IMR-90 (cell line): ENCODE data around the gene UBE2O. TPM values are rescaled to one million over a fixed set of nuclear protein-coding genes. Genes with fewer than 3 reads are reported as not detected.

ENCODE experiments used
- ATAC-seq: fragments of 200-7000 bp; cut with Tn5 transposase; 2 replicates; pipeline ENCODE4 v1.9.1; 2020; ENCODE audit warnings: low read depth, mild to moderate bottlenecking, moderate library complexity
- BruUV-seq: library from RNA; stranded (reverse); fragments of 400-500 nt; replicated peaks from 2 replicates; lab custom pipeline; 2021; lab: Mats Ljungman, UMichigan
- CTCF ChIA-PET: fragments of 300-600 bp; formaldehyde crosslinking; extraction: SDS; loops from one replicate; lab custom pipeline; 2021; ENCODE audit warnings: antibody characterized with exemption; lab: Yijun Ruan, JAX
- POLR2A ChIA-PET: fragments of 300-600 bp; sonication (Branson Sonifier 250); formaldehyde crosslinking; loops from one replicate; lab custom pipeline; 2022; ENCODE audit warnings: antibody characterized with exemption; ENCODE audit not compliant: unreplicated experiment; lab: Charles Lee
- DNase-seq: peaks from one replicate; pipeline ENCODE4 v3.0.0; 2013
- H2AFZ ChIP-seq: replicated peaks from 2 replicates; pipeline ENCODE3; 2013; ENCODE audit warnings: low read length, mild to moderate bottlenecking; ENCODE audit not compliant: poor library complexity
- H2AK5ac ChIP-seq: 2 replicates; pipeline ENCODE4 v1.6.1; 2013; ENCODE audit warnings: low read depth, low read length, inconsistent platforms
- H2AK9ac ChIP-seq: replicated peaks from 2 replicates; pipeline ENCODE3; 2013; ENCODE audit warnings: mild to moderate bottlenecking, low read depth, low read length, moderate library complexity; ENCODE audit not compliant: poor library complexity
- H2BK120ac ChIP-seq: 2 replicates; pipeline ENCODE4 v1.6.1; 2013; ENCODE audit warnings: low read depth, low read length, inconsistent platforms
- H2BK15ac ChIP-seq: 3 replicates; pipeline ENCODE4 v1.6.1; 2013; ENCODE audit warnings: low read depth, low read length, inconsistent platforms
- H2BK20ac ChIP-seq: 2 replicates; pipeline ENCODE4 v1.6.1; 2013; ENCODE audit warnings: low read depth, mild to moderate bottlenecking, inconsistent platforms, low read length, moderate library complexity
- H2BK5ac ChIP-seq: 2 replicates; pipeline ENCODE4 v1.6.1; 2013; ENCODE audit warnings: mild to moderate bottlenecking, low read depth, low read length, inconsistent platforms; ENCODE audit not compliant: poor library complexity, severe bottlenecking
- H3K14ac ChIP-seq: replicated peaks from 2 replicates; pipeline ENCODE4 v1.6.1; 2013; ENCODE audit warnings: low read depth, low read length, inconsistent platforms
- H3K18ac ChIP-seq: 2 replicates; pipeline ENCODE4 v1.6.1; 2013; ENCODE audit warnings: low read depth, low read length, control low read depth
- H3K23ac ChIP-seq: 2 replicates; pipeline ENCODE4 v1.6.1; 2013; ENCODE audit warnings: low read depth, low read length, inconsistent platforms
- H3K27ac ChIP-seq: 2 replicates; pipeline ENCODE4 v1.5.1; 2013; ENCODE audit warnings: mild to moderate bottlenecking, control low read depth, low read length; ENCODE audit not compliant: insufficient read depth
- H3K27me3 ChIP-seq: 2 replicates; pipeline ENCODE4 v1.6.1; 2013; ENCODE audit warnings: low read length; ENCODE audit not compliant: control insufficient read depth, insufficient read depth
- H3K36me3 ChIP-seq: 2 replicates; pipeline ENCODE4 v1.6.1; 2013; ENCODE audit warnings: low read length, mixed read lengths; ENCODE audit not compliant: control insufficient read depth, insufficient read depth
- H3K4ac ChIP-seq: 2 replicates; pipeline ENCODE4 v1.6.1; 2013; ENCODE audit warnings: low read depth, low read length, inconsistent platforms
- H3K4me1 ChIP-seq: 2 replicates; pipeline ENCODE4 v1.6.1; 2013; ENCODE audit warnings: low read length, mixed read lengths; ENCODE audit not compliant: control insufficient read depth, insufficient read depth
- H3K4me2 ChIP-seq: 2 replicates; pipeline ENCODE4 v1.6.1; 2013; ENCODE audit warnings: low read depth, mild to moderate bottlenecking, control low read depth, low read length, moderate library complexity
- H3K4me3 ChIP-seq: 2 replicates; pipeline ENCODE4 v1.5.1; 2013; ENCODE audit warnings: low read depth, mild to moderate bottlenecking, control low read depth, low read length, moderate library complexity; ENCODE audit not compliant: insufficient read depth
- H3K56ac ChIP-seq: 2 replicates; pipeline ENCODE4 v1.6.1; 2013; ENCODE audit warnings: low read length, inconsistent platforms; ENCODE audit not compliant: insufficient read depth; ENCODE audit errors: extremely low read depth
- H3K79me1 ChIP-seq, 2 experiments: 2 replicates each; pipeline ENCODE4 v1.6.1; 2013; ENCODE audit warnings: low read length in 2 of 2, inconsistent platforms in 1 of 2, low read depth in 1 of 2
- H3K9ac ChIP-seq: 2 replicates; pipeline ENCODE4 v1.6.1; 2013; ENCODE audit warnings: low read depth, low read length, control low read depth
- H3K9me1 ChIP-seq: 2 replicates; pipeline ENCODE4 v1.6.1; 2013; ENCODE audit warnings: low read length, inconsistent platforms; ENCODE audit not compliant: insufficient read depth
- H3K9me3 ChIP-seq: 2 replicates; pipeline ENCODE4 v1.6.1; 2013; ENCODE audit warnings: low read length; ENCODE audit not compliant: control insufficient read depth, insufficient read depth
- H4K20me1 ChIP-seq: 2 replicates; pipeline ENCODE4 v1.6.1; 2013; ENCODE audit warnings: low read length, inconsistent platforms; ENCODE audit not compliant: insufficient read depth
- H4K5ac ChIP-seq: 2 replicates; pipeline ENCODE4 v1.6.1; 2013; ENCODE audit warnings: mild to moderate bottlenecking, low read depth, low read length, control low read depth
- H4K8ac ChIP-seq, 2 experiments: 2 replicates each; pipeline ENCODE4 v1.6.1; 2013; ENCODE audit warnings: low read depth in 2 of 2, low read length in 2 of 2, control low read depth in 1 of 2, inconsistent platforms in 1 of 2
- H4K91ac ChIP-seq: 2 replicates; pipeline ENCODE4 v1.6.1; 2013; ENCODE audit warnings: low read depth, low read length, inconsistent platforms; ENCODE audit not compliant: insufficient read depth
- CHD1 ChIP-seq: IDR thresholded peaks from 2 replicates; pipeline ENCODE4 v1.6.1; 2012; ENCODE audit warnings: low read depth, low read length, improper control_type of control experiment
- WGBS, 2 experiments: methylation state at CpG; one replicate each; pipeline versions ENCODE4 v1.1.5 to v1.1.7; 2013; ENCODE audit warnings: missing lambda C conversion rate in 2 of 2; ENCODE audit not compliant: insufficient read length in 1 of 2; ENCODE audit errors: extremely low coverage in 2 of 2; 5-methylcytosine and 5-hydroxymethylcytosine counted together
- dilution Hi-C: fragments of 300-500 bp; cut with HindIII; formaldehyde crosslinking; loops from one replicate; pipeline ENCODE4 v1.14.3; 2018; ENCODE audit warnings: low sequenced_read_pairs; ENCODE audit not compliant: unreplicated experiment
- in situ Hi-C: fragments of 300-500 bp; cut with MboI; formaldehyde crosslinking; loops from 3 replicates; pipeline ENCODE4 v1.14.3; 2019; ENCODE audit warnings: low sequenced_read_pairs, inconsistent platforms, mixed read lengths
- intact Hi-C: fragments of 100-400 bp; cut with micrococcal nuclease; formaldehyde crosslinking; loops from 2 replicates; pipeline ENCODE4 v1.10.0; 2022
- polyA plus RNA-seq, 3 experiments: library from polyadenylated mRNA; depleted of rRNA; stranded (reverse); fragments of >200 nt; gene quantifications; 2 replicates each; pipeline ENCODE4 v1.2.3, GENCODE V29; 2012; ENCODE audit warnings: low replicate concordance in 1 of 3
- total RNA-seq: library from RNA; depleted of rRNA; stranded (reverse); fragments of >200 nt; gene quantifications from 2 replicates; pipeline ENCODE4 v1.2.3, GENCODE V29; 2012
- TF ChIP-seq, protein P1 (sequence below): fragments of 150-350 bp; IDR thresholded peaks from 2 replicates; pipeline ENCODE4 v1.6.1; 2017; ENCODE audit warnings: mild to moderate bottlenecking, antibody characterized with exemption, low read length, low read depth

UBE2O gene
- total and polyA plus RNA-seq, 2 of the 4 experiments (the other 2 are of a cell fraction) = 17.6 TPM

DNA sequence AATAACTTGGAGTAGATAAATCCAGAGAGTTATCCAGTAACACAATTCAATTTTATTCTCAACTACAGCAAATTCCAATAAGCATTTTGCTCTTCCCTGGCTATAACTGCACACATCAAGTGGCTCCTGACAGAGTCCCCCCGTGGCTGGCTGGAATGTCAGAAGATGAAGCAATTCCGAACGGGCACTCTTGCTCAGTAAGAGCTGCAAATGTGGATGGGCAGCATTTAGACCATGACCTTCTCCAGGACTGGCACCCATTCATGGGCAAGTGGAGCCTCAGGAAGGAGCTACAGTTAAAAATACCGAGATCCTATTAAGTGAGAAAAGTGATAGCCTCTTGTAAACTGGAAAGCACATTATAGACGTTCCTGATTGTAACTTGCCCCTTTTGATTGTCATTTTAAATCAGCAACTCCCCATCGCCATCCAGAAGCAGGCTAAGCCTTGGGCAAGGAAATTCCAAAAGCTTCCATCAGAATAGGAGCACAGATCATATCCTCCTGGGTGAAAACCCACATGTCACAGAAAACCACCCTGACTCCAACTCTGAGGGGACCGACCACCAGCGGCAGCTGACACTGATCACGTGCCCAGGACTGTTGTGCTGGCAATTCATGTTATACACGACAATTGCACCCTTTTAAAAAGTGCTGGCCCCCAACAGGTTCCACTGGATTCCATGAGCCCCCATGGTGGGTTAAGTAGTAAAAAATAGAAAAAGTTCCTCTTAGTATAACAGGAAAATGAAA, 7.1 kb downstream of the UBE2O start:
- peak overlapping the region; percentile 14 for H3K14ac ChIP-seq
- dilution Hi-C loops = no loop called here
- no peak for TF ChIP-seq CHD1
- TF ChIP-seq, protein P1, sequence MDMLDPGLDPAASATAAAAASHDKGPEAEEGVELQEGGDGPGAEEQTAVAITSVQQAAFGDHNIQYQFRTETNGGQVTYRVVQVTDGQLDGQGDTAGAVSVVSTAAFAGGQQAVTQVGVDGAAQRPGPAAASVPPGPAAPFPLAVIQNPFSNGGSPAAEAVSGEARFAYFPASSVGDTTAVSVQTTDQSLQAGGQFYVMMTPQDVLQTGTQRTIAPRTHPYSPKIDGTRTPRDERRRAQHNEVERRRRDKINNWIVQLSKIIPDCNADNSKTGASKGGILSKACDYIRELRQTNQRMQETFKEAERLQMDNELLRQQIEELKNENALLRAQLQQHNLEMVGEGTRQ = peak; percentile 61; the same call in 1 of the 2 replicates
- ATAC-seq (no peak), DNase-seq (no peak)
- H4K8ac ChIP-seq = no peak overlapping the region; a peak in 1 of 4 replicates
- peaks cover 86% of the 10 kb centered on the region for H4K20me1 ChIP-seq
- peaks cover 52% of the 10 kb centered on the region for H3K9me1 ChIP-seq
- H3K23ac ChIP-seq = peak overlapping the region; percentile 41
- peak overlapping the region; percentile 74 for H2BK5ac ChIP-seq
- H4K91ac ChIP-seq = peak overlapping the region; percentile 60
- 71% methylated on average over 4 of the region's 10 CpGs; no CpG with 5 or more reads in 1 of the 2 experiments for WGBS, 2 experiments
- H4K5ac ChIP-seq = peak overlapping the region; percentile 3; the same call in 1 of the 2 replicates
- peak overlapping the region; percentile 58 for H2AK9ac ChIP-seq
- peaks cover 45% of the 10 kb centered on the region for H3K4me1 ChIP-seq
- peak overlapping the region; percentile 57 for H3K4ac ChIP-seq
- H3K27ac ChIP-seq = peak overlapping the region; percentile 42
- peak overlapping the region; percentile 22; the same call in 1 of the 2 replicates for H3K9ac ChIP-seq
- no peaks in the 10 kb centered on the region for H3K27me3 ChIP-seq
- H2BK120ac ChIP-seq = peak overlapping the region; percentile 65
- no peak overlapping the region for H3K4me3 ChIP-seq
- ChIA-PET POLR2A (interaction anchor here (0.5 kb wide), 1 partner anchor 42 kb away, joined by 3 read pairs; no protein-coding TSS in a partner anchor), CTCF (interaction anchor here (0.6 to 2.4 kb wide), 2 partner anchors 48 to 1012 kb away, joined by 4 to 8 read pairs; no protein-coding TSS in a partner anchor)
- intact Hi-C loops = no loop called here
- no peak overlapping the region for H2AFZ ChIP-seq
- in situ Hi-C loops = no loop called here
- no peaks in the 10 kb centered on the region for H3K36me3 ChIP-seq
- H3K4me2 ChIP-seq = peak overlapping the region; percentile 77
- H2AK5ac ChIP-seq = peak overlapping the region; percentile 54
- H3K9me3 ChIP-seq = no peaks in the 10 kb centered on the region
- no peak overlapping the region for H3K56ac ChIP-seq
- peak overlapping the region; percentile 2; the same call in 1 of the 3 replicates for H2BK15ac ChIP-seq
- H2BK20ac ChIP-seq = peak overlapping the region; percentile 80
- BruUV-seq = no TSS peak
- peak overlapping the region; percentile 36; the same call in 1 of the 2 replicates for H3K18ac ChIP-seq
- H3K79me1 ChIP-seq = peaks cover 35 to 94% of the 10 kb centered on the region in 2 experiments
